D721Med (cell line): Measurements from ENCODE around the gene NCKAP5.

Experiments
- DNase-seq: peaks from one replicate; pipeline ENCODE4 v3.0.0; 2011; ENCODE audit warnings: low spot score; ENCODE audit not compliant: insufficient read length
- FAIRE-seq: peaks from 2 replicates; lab custom pipeline; 2011; peaks lifted over from hg19 to GRCh38; lab: Jason Lieb, UNC
- TF ChIP-seq, protein P1 (sequence below): IDR thresholded peaks from 2 replicates; pipeline ENCODE4 v1.5.1; 2012; ENCODE audit warnings: mild to moderate bottlenecking, control low read depth; ENCODE audit not compliant: insufficient read depth; ENCODE audit errors: missing control alignments

Gene NCKAP5

DNA sequence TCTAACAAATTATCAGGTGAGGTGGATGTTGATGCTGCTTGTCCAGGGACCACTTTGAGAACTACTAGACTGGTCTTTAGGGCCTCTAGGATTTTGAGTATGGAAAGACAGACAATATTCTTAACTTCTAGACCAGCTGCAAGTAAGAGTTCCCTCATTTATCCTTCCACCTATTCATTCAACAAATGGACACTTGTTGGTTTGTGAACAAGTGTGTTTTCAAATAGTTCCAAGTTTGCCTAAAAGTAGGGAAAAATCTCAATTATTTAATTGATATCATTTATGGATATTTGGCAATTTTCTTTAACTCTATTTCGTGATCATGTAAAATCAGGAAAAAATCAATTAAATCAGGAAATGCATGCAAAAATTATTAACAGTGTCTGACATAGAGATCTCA is 245.4 kb downstream of the NCKAP5 start:
- TF ChIP-seq, protein P1, sequence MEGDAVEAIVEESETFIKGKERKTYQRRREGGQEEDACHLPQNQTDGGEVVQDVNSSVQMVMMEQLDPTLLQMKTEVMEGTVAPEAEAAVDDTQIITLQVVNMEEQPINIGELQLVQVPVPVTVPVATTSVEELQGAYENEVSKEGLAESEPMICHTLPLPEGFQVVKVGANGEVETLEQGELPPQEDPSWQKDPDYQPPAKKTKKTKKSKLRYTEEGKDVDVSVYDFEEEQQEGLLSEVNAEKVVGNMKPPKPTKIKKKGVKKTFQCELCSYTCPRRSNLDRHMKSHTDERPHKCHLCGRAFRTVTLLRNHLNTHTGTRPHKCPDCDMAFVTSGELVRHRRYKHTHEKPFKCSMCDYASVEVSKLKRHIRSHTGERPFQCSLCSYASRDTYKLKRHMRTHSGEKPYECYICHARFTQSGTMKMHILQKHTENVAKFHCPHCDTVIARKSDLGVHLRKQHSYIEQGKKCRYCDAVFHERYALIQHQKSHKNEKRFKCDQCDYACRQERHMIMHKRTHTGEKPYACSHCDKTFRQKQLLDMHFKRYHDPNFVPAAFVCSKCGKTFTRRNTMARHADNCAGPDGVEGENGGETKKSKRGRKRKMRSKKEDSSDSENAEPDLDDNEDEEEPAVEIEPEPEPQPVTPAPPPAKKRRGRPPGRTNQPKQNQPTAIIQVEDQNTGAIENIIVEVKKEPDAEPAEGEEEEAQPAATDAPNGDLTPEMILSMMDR = no peak
- DNase-seq (no peak), FAIRE-seq (no peak)

DNA sequence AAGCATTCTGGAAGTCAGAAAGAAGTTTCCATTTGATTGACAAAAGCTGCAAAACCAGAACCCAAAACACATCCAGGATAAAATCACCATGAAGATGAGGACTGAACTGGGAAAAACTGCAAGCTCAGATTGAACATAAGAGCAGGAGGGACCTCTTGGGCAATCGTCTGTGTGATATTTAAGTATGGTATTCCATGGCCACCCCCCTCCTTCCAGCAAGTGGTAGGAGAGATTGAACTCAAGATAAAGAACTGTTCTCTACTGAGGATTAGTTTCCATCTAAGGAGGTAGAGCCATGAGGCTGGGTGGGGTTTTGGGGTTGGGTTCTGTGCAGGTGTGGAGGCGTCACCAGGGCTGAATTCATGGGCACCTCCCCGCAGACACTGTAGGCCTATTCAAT is 251.1 kb downstream of the NCKAP5 start:
- TF ChIP-seq, protein P1 = no peak
- DNase-seq = no peak
- no peak for FAIRE-seq

DNA sequence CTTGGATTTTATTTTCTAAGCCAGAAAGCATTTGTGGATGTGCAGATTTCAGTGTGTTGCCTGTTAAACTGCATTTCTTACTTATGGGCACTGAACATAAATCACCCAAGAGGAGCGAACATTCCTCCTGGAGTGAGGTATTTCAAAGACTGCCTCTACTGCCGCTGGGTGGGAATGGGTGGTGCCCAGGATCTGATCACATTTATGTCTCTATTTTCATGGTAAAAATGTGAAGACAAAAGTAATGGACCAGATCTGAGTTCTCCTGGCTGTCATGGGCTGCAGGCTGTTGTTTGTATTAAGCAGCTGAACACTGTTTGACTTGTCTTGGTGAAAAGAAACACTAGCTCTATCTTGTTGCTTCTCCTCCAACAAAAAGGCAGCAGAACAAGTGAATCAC is 251.7 kb downstream of the NCKAP5 start:
- DNase-seq = no peak
- TF ChIP-seq, protein P1 = no peak
- no peak for FAIRE-seq

DNA sequence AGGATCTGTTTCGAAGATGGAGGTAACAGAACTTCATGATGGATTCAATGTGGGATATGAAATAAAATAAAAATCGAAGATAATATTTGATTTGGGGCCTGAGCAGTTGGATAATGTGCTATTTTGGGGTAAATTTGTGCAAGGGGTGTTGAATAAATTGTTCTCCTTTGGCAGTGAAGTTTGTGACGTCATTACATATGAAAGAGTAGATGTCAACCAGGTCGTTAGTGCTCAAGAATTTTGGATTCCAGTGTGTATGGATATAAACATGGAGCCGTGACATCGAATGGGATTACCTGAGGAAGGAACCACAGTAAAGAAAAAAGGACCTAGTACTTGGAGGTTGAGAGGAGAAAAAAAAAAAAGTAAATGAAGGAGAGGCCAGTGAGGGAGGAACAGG is 253.0 kb downstream of the NCKAP5 start:
- FAIRE-seq = no peak
- DNase-seq = no peak
- TF ChIP-seq, protein P1 = no peak

DNA sequence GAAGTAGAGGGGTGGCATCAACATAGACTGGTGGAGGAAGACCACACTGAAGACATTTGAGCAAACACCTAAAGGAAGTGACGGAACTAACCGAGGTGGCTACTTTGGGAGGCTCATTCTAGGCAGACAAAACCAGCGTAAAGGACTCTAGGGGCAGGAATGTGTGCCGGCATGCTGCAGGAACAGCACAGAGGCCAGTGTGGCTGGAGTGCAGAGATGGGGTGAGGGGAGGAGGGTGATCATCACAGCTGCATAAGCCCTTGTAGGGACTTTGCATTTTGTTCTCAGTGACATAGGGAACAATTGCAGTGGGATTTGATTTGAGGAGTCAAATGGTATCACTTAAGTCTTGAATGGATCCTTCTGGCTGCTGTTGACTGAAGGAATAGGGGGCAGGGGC is 253.5 kb downstream of the NCKAP5 start:
- TF ChIP-seq, protein P1 = no peak
- no peak for DNase-seq
- FAIRE-seq = no peak

DNA sequence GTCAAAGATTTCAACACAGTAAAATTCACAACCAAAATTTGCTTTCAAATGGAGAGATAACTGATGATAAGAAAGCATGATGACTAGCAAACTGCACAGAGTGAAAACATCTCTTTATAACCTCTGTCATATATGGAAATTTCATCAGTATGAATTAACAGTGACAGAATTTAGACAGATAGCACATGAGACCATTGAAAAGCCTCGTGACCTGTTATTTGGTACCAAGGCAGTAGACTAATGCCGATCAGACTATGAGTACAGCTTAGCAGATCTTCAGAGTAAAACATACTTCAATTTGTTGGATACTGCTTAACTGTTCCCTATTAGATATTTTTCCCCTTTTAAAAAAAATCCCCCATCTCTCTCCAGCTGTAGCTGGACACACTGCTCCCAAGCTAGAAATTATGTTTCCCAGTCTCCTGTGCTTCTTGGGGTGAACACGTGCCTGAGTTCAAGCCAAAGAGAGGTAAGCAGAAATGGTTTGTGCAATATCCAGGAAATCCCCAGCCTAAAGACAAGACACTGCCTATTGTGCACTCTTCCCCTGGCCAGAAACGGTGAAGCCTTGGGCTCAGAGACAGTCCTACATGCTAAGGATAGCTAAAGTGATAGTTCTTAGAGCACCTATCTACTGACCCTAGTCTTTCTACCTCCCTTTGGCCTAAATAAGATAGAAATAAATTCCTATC is 256.1 kb downstream of the NCKAP5 start:
- DNase-seq (no peak), FAIRE-seq (no peak)
- TF ChIP-seq, protein P1 = no peak

DNA sequence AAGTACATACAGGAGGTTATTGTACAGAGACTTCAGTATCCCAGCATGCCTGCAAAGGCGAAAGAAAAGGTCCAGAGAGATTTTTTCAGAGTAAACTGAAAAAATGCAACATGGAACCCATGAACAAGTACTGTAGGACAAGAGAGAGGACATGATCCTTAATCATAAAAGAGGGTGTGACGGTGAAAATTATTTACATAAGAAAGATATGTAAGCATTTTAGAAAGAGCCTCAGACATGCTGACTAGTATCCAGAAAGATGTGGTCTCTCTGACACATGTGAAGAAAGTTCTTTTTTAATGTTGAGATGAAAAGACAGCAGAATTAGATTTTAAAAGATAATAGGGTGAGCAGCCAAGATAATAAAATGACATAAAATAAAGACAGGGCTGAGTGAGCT is 262.0 kb downstream of the NCKAP5 start:
- FAIRE-seq = no peak
- TF ChIP-seq, protein P1 = no peak
- DNase-seq = no peak
